ENCODE data around the gene FLYWCH1. TPM values are rescaled to one million over a fixed set of nuclear protein-coding genes. Genes with fewer than 3 reads are reported as not detected.

Gene FLYWCH1
- total RNA-seq, 1 donor from 2014 or later = 39.6 TPM

- peak; percentile 86 for DNase-seq (ENCODE audit: low spot score)
Observed at GRCh38 chr16:2983706-2984136, 72.0 kb downstream of the FLYWCH1 start.

- DNase-seq (ENCODE audit: low spot score) = no peak
Observed at GRCh38 chr16:2985462-2985861, 73.7 kb downstream of the FLYWCH1 start.

- DNase-seq (ENCODE audit: low spot score) = no peak
Observed at GRCh38 chr16:2985893-2986355, 74.2 kb downstream of the FLYWCH1 start.

- no peak for DNase-seq (ENCODE audit: low spot score)
Observed at GRCh38 chr16:2986623-2987188, 75.0 kb downstream of the FLYWCH1 start.

GRCh38 chr16:2987286-2987685 is 75.6 kb downstream of the FLYWCH1 start:
- no peak for DNase-seq (ENCODE audit: low spot score)

GRCh38 chr16:2987833-2988232 is 76.1 kb downstream of the FLYWCH1 start:
- DNase-seq (ENCODE audit: low spot score) = no peak

GRCh38 chr16:2988590-2989099 is 76.9 kb downstream of the FLYWCH1 start:
- no peak for DNase-seq (ENCODE audit: low spot score)

GRCh38 chr16:2990891-2991290 is 79.2 kb downstream of the FLYWCH1 start:
- DNase-seq (ENCODE audit: low spot score) = no peak

GRCh38 chr16:2991566-2992261 is 80.0 kb downstream of the FLYWCH1 start:
- no peak for DNase-seq (ENCODE audit: low spot score)

- no peak for DNase-seq (ENCODE audit: low spot score)
Observed at GRCh38 chr16:2992383-2993081, 80.8 kb downstream of the FLYWCH1 start.

GRCh38 chr16:2996298-2996697 is 84.6 kb downstream of the FLYWCH1 start:
- DNase-seq (ENCODE audit: low spot score) = no peak

- no peak for DNase-seq (ENCODE audit: low spot score)
Observed at GRCh38 chr16:2999929-3000328, 88.2 kb downstream of the FLYWCH1 start.

GRCh38 chr16:3000540-3000939 is 88.8 kb downstream of the FLYWCH1 start:
- no peak for DNase-seq (ENCODE audit: low spot score)

Other genes starting within 250 kb of the FLYWCH1 start
- gene KCTD5, start 229.4 kb upstream of the FLYWCH1 start, total RNA-seq = 17.5 TPM
- gene PRSS27, start 191.7 kb upstream of the FLYWCH1 start, total RNA-seq = 3.1 TPM
- gene SRRM2, start 159.3 kb upstream of the FLYWCH1 start, total RNA-seq = 669 TPM
- gene ELOB, start 134.7 kb upstream of the FLYWCH1 start, total RNA-seq = 274 TPM
- gene PRSS33, start 124.4 kb upstream of the FLYWCH1 start, total RNA-seq = not detected
- not detected for gene PRSS41, start 113.5 kb upstream of the FLYWCH1 start, total RNA-seq
- gene PRSS21, start 94.7 kb upstream of the FLYWCH1 start, total RNA-seq = 1.3 TPM
- gene ZG16B, start 81.6 kb upstream of the FLYWCH1 start, total RNA-seq = 31.8 TPM
- 41.2 TPM for gene PRSS22, start 53.8 kb upstream of the FLYWCH1 start, total RNA-seq
- gene FLYWCH2, start 28.7 kb upstream of the FLYWCH1 start, total RNA-seq = 23.5 TPM
- gene KREMEN2, start 52.3 kb downstream of the FLYWCH1 start, total RNA-seq = not detected
- 4.5 TPM for gene PAQR4, start 57.4 kb downstream of the FLYWCH1 start, total RNA-seq
- 2.2 TPM for gene PKMYT1, start 68.5 kb downstream of the FLYWCH1 start, total RNA-seq
- 0.42 TPM for gene CLDN9, start 101.0 kb downstream of the FLYWCH1 start, total RNA-seq
- not detected for gene CLDN6, start 106.3 kb downstream of the FLYWCH1 start, total RNA-seq
- gene TNFRSF12A, start 108.4 kb downstream of the FLYWCH1 start, total RNA-seq = 27.7 TPM
- gene HCFC1R1, start 112.0 kb downstream of the FLYWCH1 start, total RNA-seq = 46.3 TPM
- 29.8 TPM for gene THOC6, start 112.1 kb downstream of the FLYWCH1 start, total RNA-seq
- gene BICDL2, start 125.0 kb downstream of the FLYWCH1 start, total RNA-seq = 94.3 TPM
- 0.78 TPM for gene MMP25, start 134.6 kb downstream of the FLYWCH1 start, total RNA-seq
- 13.7 TPM for gene IL32, start 153.7 kb downstream of the FLYWCH1 start, total RNA-seq
- gene ZSCAN10, start 187.4 kb downstream of the FLYWCH1 start, total RNA-seq = not detected
- 8.2 TPM for gene ZNF205, start 200.7 kb downstream of the FLYWCH1 start, total RNA-seq
- 12.6 TPM for gene ZNF213, start 223.1 kb downstream of the FLYWCH1 start, total RNA-seq